GM20000 (cell line): ENCODE data around the gene TTC27.

Experiments used
- DNase-seq: peaks from one replicate; pipeline ENCODE4 v3.0.0; 2012; ENCODE audit warnings: low spot score
- CTCF ChIP-seq: IDR thresholded peaks from 2 replicates; pipeline ENCODE4 v1.5.1; 2012; ENCODE audit warnings: mild to moderate bottlenecking, control low read depth; ENCODE audit errors: extremely low read depth, missing control alignments

TTC27 gene

GRCh38 chr2:32697156-32697555 lies 69.3 kb downstream of the TTC27 start:
- DNase-seq = no peak
- TF ChIP-seq CTCF = no peak

GRCh38 chr2:32699151-32699550 lies 71.3 kb downstream of the TTC27 start:
- no peak for DNase-seq

GRCh38 chr2:32701806-32702205 lies 74.0 kb downstream of the TTC27 start:
- no peak for DNase-seq
- no peak for TF ChIP-seq CTCF

More at GRCh38 chr2:32699151-32699550, 71.3 kb downstream of the TTC27 start:
- TF ChIP-seq CTCF = no peak

GRCh38 chr2:32702303-32703064 lies 74.6 kb downstream of the TTC27 start:
- DNase-seq = no peak
- no peak for TF ChIP-seq CTCF

- no peak for TF ChIP-seq CTCF
- no peak for DNase-seq
These were observed 79.1 kb downstream of the TTC27 start for GRCh38 chr2:32706815-32707579.

GRCh38 chr2:32711219-32711618 lies 83.4 kb downstream of the TTC27 start:
- DNase-seq = no peak

More at GRCh38 chr2:32711219-32711618, 83.4 kb downstream of the TTC27 start:
- no peak for TF ChIP-seq CTCF
